Measurements from ENCODE around the gene GRB2.

The GRB2 gene

GRCh38 chr17:75270218-75270965 lies 135.1 kb downstream of the GRB2 start:
- intact Hi-C loops (cut with DNase I; ENCODE audit: low total_unique reads), result no loop called here
- H3K4me3 ChIP-seq, result peak overlapping the region; percentile 97 to 98
- DNase-seq, result peak; percentile 59 to 82
- H3K4me1 ChIP-seq, result peaks cover 0 to 38% (median 21%) of the 10 kb centered on the region in 4 donors
- TF ChIP-seq CTCF (IDR thresholded peaks at IDR 0.05), result peak; percentile 10 to 29
- H3K9me3 ChIP-seq, result no peaks in the 10 kb centered on the region
- H3K36me3 ChIP-seq, result peaks cover 14 to 22% (median 20%) of the 10 kb centered on the region in 3 donors
- H3K27me3 ChIP-seq, result no peaks in the 10 kb centered on the region
- peak overlapping the region; percentile 99 to 100 for H3K27ac ChIP-seq

DNA sequence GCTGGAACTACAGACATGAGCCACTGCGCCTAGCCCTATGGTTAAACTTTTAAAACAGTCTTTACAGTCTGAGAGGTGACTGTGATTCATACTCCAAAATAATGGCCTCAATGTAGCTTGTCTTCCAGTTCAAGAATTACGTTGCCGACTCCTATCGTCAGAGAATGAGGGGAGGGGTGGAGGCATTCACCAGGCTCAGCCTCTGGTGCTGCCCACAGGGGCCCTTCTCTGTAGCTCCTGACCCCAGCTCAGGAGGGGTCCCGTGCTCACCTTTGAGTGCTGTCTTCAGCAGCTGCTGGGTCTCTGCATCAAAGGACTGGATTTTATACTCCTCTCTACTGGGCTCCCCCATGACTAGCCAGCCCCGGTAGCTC lies 135.6 kb downstream of the GRB2 start:
- intact Hi-C loops (cut with DNase I; ENCODE audit: low total_unique reads), result no loop called here
- peaks cover 18 to 28% (median 18%) of the 10 kb centered on the region in 3 donors for H3K36me3 ChIP-seq
- no peak for TF ChIP-seq CTCF (IDR thresholded peaks at IDR 0.05)
- H3K27me3 ChIP-seq, result no peaks in the 10 kb centered on the region
- no peak for DNase-seq
- H3K27ac ChIP-seq, result peak overlapping the region; percentile 99 to 100
- peak overlapping the region; percentile 97 to 98 for H3K4me3 ChIP-seq
- no peaks in the 10 kb centered on the region for H3K9me3 ChIP-seq
- H3K4me1 ChIP-seq, result peaks cover 0 to 38% (median 21%) of the 10 kb centered on the region in 4 donors

Data from tibial artery (tissue), 4 donors.